Tibial artery (tissue), 4 donors: ENCODE measurements around the gene CCDC157.

Experiments used
- DNase-seq, 2 donors: peaks; one replicate each; pipeline ENCODE4 v3.0.0-alpha.2; 2019
- H3K27ac ChIP-seq, 2 donors: fragments of 200-600 bp; sonication (generic) in 1 of 2; 1 replicate in 1 of 2; 2 replicates in 1 of 2; pipeline ENCODE4 v1.5.1; 2018 to 2019; ENCODE audit warnings: mild to moderate bottlenecking in 1 of 2
- H3K27me3 ChIP-seq, 2 donors: fragments of 200-600 bp; sonication (generic) in 1 of 2; one replicate each; pipeline versions ENCODE4 v1.5.1 to v1.6.0; 2016 to 2019
- H3K36me3 ChIP-seq, 3 donors: fragments of 200-600 bp; sonication (generic) in 2 of 3; one replicate each; pipeline ENCODE4 v1.5.1; 2016 to 2019; ENCODE audit warnings: mild to moderate bottlenecking in 2 of 3
- H3K4me1 ChIP-seq, 4 donors: fragments of 200-600 bp; sonication (generic) in 2 of 4; 1 replicate in 3 of 4; 2 replicates in 1 of 4; pipeline ENCODE4 v1.5.1; 2016 to 2019
- H3K4me3 ChIP-seq, 2 donors: fragments of 200-600 bp; sonication (generic) in 1 of 2; 1 replicate in 1 of 2; 2 replicates in 1 of 2; pipeline ENCODE4 v1.5.1; 2018 to 2019; ENCODE audit warnings: mild to moderate bottlenecking in 2 of 2
- H3K9me3 ChIP-seq, 3 donors: fragments of 200-600 bp; sonication (generic) in 1 of 3; one replicate each; pipeline ENCODE4 v1.5.1; 2016 to 2019
- intact Hi-C: fragments of 100-400 bp; cut with DNase I; formaldehyde crosslinking; loops from one replicate; pipeline ENCODE4 v1.15.0; 2023; ENCODE audit warnings: low total_unique reads
- TF ChIP-seq, protein P1 (sequence below), 2 experiments: fragments of 200-600 bp in 1 of 2; fragments of 450-650 bp in 1 of 2; IDR thresholded peaks; one replicate each; pipeline ENCODE4 v1.5.1; 2017 to 2019; ENCODE audit warnings: antibody characterized with exemption in 2 of 2, mild to moderate bottlenecking in 1 of 2, moderate library complexity in 1 of 2

The CCDC157 gene

GRCh38 chr22:30351226-30351625 lies 5.6 kb upstream of the CCDC157 start:
- Histone ChIP-seq H3K4me1 (peaks cover 0 to 28% (median 20%) of the 10 kb centered on the region in 4 donors), H3K4me3 (no peak overlapping the region), H3K9me3 (no peaks in the 10 kb centered on the region), H3K27ac (no peak overlapping the region), H3K36me3 (peaks cover 45 to 74% (median 55%) of the 10 kb centered on the region in 3 donors), H3K27me3 (no peaks in the 10 kb centered on the region)
- TF ChIP-seq, protein P1, sequence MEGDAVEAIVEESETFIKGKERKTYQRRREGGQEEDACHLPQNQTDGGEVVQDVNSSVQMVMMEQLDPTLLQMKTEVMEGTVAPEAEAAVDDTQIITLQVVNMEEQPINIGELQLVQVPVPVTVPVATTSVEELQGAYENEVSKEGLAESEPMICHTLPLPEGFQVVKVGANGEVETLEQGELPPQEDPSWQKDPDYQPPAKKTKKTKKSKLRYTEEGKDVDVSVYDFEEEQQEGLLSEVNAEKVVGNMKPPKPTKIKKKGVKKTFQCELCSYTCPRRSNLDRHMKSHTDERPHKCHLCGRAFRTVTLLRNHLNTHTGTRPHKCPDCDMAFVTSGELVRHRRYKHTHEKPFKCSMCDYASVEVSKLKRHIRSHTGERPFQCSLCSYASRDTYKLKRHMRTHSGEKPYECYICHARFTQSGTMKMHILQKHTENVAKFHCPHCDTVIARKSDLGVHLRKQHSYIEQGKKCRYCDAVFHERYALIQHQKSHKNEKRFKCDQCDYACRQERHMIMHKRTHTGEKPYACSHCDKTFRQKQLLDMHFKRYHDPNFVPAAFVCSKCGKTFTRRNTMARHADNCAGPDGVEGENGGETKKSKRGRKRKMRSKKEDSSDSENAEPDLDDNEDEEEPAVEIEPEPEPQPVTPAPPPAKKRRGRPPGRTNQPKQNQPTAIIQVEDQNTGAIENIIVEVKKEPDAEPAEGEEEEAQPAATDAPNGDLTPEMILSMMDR (IDR thresholded peaks at IDR 0.05) = no peak
- DNase-seq = no peak
- intact Hi-C loops = no loop called here

DNA sequence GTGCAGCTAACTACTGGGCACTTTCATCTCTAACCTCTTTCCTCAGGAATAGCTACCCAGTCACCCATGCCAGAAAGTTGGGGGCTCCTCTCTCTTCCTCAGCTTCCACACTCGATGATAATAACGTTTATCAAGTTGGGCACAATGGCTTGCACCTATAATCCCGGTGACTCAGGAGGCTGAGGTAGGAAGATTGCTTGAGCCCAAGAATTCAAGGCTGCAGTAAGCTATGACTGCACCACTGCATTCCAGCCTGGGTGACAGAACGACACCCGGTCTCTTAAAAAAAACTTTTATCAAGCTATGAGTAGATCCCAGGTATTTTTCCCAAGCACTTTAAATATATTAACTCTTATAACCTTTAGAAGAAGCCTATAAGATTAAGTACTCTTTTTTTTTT lies 2.2 kb upstream of the CCDC157 start:
- DNase-seq = no peak
- Histone ChIP-seq H3K4me1 (peaks cover 0 to 36% (median 27%) of the 10 kb centered on the region in 4 donors), H3K36me3 (peaks cover 22 to 45% (median 32%) of the 10 kb centered on the region in 3 donors), H3K4me3 (no peak overlapping the region), H3K27ac (no peak overlapping the region), H3K9me3 (no peaks in the 10 kb centered on the region), H3K27me3 (no peaks in the 10 kb centered on the region)
- intact Hi-C loops = no loop called here
- TF ChIP-seq, protein P1 (IDR thresholded peaks at IDR 0.05) = no peak

DNA sequence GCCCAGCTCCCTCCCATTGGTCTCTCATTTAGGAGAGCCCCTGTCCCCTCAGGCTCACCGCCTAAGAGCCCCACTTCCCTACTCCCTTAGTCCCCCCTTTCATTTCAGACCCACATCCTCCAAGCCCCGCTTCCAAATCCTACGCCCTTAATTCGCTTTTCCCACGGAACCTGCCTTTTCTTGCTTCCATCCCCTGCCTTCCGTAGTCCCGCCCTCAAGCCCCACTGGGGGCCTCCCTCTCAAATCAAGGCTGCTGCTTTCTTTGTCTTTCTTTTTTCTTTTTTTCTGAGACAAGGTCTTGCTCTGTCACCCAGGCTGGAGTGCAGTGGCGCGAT lies 396 bp downstream of the CCDC157 start:
- Histone ChIP-seq H3K9me3 (no peaks in the 10 kb centered on the region), H3K27me3 (no peaks in the 10 kb centered on the region), H3K27ac (peak overlapping the region; percentile 93 to 96), H3K4me1 (peaks cover 0 to 36% (median 27%) of the 10 kb centered on the region in 4 donors), H3K4me3 (peak overlapping the region; percentile 74 to 78), H3K36me3 (peaks cover 8 to 23% (median 8%) of the 10 kb centered on the region in 3 donors)
- no peak for DNase-seq
- TF ChIP-seq, protein P1 (IDR thresholded peaks at IDR 0.05) = no peak
- intact Hi-C loops = loop anchor here (2.0 kb wide), 1 partner anchor 68 kb away; the partner anchor contains the start of gene CASTOR1

DNA sequence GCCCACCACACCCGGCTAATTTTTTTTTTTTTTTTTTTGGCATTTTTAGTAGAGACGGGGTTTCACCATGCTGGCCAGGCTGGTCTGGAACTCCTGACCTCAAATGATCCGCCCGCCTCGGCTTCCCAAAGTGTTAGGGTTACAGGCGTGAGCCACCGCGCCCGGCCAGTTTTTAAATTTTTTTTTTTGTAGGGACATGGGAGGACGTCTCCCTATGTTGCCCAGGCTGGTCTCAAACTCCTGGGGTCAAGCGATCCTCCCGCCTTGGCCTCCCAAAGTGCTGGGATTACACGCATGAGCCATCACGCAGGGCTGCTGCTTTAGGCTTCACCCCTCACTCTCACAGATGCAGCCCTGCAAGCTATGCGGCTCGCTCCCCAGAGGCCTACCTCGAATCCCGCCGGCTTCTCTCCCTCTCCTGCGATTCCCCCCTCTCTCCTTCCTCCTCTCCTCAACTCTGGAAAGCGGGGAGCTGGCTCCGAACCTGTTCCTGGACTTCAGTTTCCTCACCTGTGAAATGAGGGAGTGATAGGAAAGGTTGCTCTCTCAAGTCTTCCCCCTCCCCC lies 926 bp downstream of the CCDC157 start:
- peaks cover 0 to 36% (median 27%) of the 10 kb centered on the region in 4 donors for H3K4me1 ChIP-seq
- no peaks in the 10 kb centered on the region for H3K9me3 ChIP-seq
- DNase-seq = no peak
- H3K36me3 ChIP-seq = peaks cover 2 to 19% (median 3%) of the 10 kb centered on the region in 3 donors
- no peak overlapping the region for H3K27ac ChIP-seq
- intact Hi-C loops = loop anchor here (2.0 kb wide), 1 partner anchor 69 kb away; the partner anchor contains the start of gene CASTOR1
- peak overlapping the region; percentile 74 to 78 for H3K4me3 ChIP-seq
- no peaks in the 10 kb centered on the region for H3K27me3 ChIP-seq
- TF ChIP-seq, protein P1 (IDR thresholded peaks at IDR 0.05) = no peak

DNA sequence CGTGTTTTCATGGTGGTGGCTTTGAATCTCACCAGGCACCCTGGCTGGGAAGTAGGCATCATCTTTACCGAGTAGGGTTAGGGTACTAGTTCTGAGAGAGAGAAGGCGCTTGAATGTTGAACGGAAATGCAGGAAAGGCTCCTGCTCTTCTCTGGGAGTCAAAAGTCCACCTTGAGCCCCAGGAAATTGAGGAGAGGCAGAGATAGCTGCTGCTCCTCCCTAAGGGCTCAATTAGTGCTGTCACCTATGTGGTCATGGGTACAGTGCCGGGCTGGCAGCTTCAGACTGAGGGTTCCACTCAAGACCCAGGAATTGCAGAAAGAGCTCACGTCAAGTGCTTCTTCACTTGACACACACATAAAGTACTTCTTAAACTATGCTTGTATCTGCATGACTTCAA lies 1.7 kb downstream of the CCDC157 start:
- TF ChIP-seq, protein P1 (IDR thresholded peaks at IDR 0.05) = no peak
- Histone ChIP-seq H3K9me3 (no peaks in the 10 kb centered on the region), H3K4me3 (no peak overlapping the region), H3K36me3 (peaks cover 0 to 14% (median 0%) of the 10 kb centered on the region in 3 donors), H3K27ac (no peak overlapping the region), H3K4me1 (peaks cover 0 to 31% (median 27%) of the 10 kb centered on the region in 4 donors), H3K27me3 (no peaks in the 10 kb centered on the region)
- intact Hi-C loops = no loop called here
- no peak for DNase-seq
